Spleen (tissue), 11 donors: ENCODE results near the gene SMIM1. TPM values are rescaled to one million over a fixed set of nuclear protein-coding genes. Genes with fewer than 3 reads are reported as not detected.
"Not testable (repeated sequence)": the region's sequence is repeated elsewhere in the genome, so short reads cannot be mapped to it uniquely, and the experiment has no call there.

Experiments used
- DNase-seq: peaks from one replicate; pipeline ENCODE4 v3.0.0-alpha.2; 2020
- H3K27ac ChIP-seq, 8 donors: fragments of 200-600 bp; sonication (generic) in 7 of 8; 1 replicate in 4 of 8; 2 replicates in 4 of 8; pipeline versions ENCODE4 v1.5.0 to v1.8.0; 2016 to 2021; ENCODE audit warnings: inconsistent platforms in 4 of 8, mild to moderate bottlenecking in 4 of 8, moderate library complexity in 1 of 8
- H3K27me3 ChIP-seq, 7 donors: fragments of 200-600 bp; sonication (generic) in 6 of 7; replicated peaks in 1 of 7; 1 replicate in 4 of 7; 2 replicates in 3 of 7; pipeline versions ENCODE4 v1.5.0 to v1.8.0; 2016 to 2021; ENCODE audit warnings: inconsistent platforms in 3 of 7, mild to moderate bottlenecking in 1 of 7
- H3K36me3 ChIP-seq, 6 donors: fragments of 200-600 bp; sonication (generic) in 5 of 6; 1 replicate in 4 of 6; 2 replicates in 2 of 6; pipeline versions ENCODE4 v1.5.0 to v1.8.0; 2016 to 2021; ENCODE audit warnings: inconsistent platforms in 2 of 6
- H3K4me1 ChIP-seq, 6 donors: fragments of 200-600 bp; sonication (generic) in 5 of 6; 1 replicate in 3 of 6; 2 replicates in 3 of 6; pipeline versions ENCODE4 v1.5.0 to v1.8.0; 2016 to 2021; ENCODE audit warnings: inconsistent platforms in 3 of 6
- H3K4me3 ChIP-seq, 8 donors: fragments of 200-600 bp; sonication (generic) in 7 of 8; 1 replicate in 4 of 8; 2 replicates in 4 of 8; pipeline versions ENCODE4 v1.5.0 to v1.8.0; 2016 to 2021; ENCODE audit warnings: inconsistent platforms in 4 of 8, mild to moderate bottlenecking in 4 of 8, moderate library complexity in 2 of 8
- H3K9me3 ChIP-seq, 8 donors: fragments of 200-600 bp; sonication (generic) in 7 of 8; 1 replicate in 4 of 8; 2 replicates in 4 of 8; pipeline versions ENCODE4 v1.5.0 to v1.8.0; 2016 to 2021; ENCODE audit warnings: inconsistent platforms in 4 of 8
- CTCF ChIP-seq, 11 experiments: fragments of 200-600 bp in 7 of 11; fragments of 450-650 bp in 4 of 11; sonication (generic) in 4 of 11; IDR thresholded peaks in 8 of 11; conservative IDR thresholded peaks in 3 of 11; 1 replicate in 7 of 11; 2 replicates in 4 of 11; pipeline versions ENCODE4 v1.4.0 to v1.8.0; 2016 to 2021; ENCODE audit warnings: antibody characterized with exemption in 11 of 11, inconsistent platforms in 4 of 11, mild to moderate bottlenecking in 1 of 11
- POLR2A ChIP-seq, 3 donors: fragments of 450-650 bp; IDR thresholded peaks; one replicate each; pipeline ENCODE4 v1.5.1; 2017; ENCODE audit warnings: antibody characterized with exemption in 3 of 3, mild to moderate bottlenecking in 1 of 3
- POLR2AphosphoS5 ChIP-seq, 3 donors: sonication (generic); formaldehyde crosslinking; IDR thresholded peaks; one replicate each; pipeline ENCODE4 v1.5.1; 2017; ENCODE audit warnings: antibody characterized with exemption in 3 of 3
- WGBS, 5 donors: extraction: QIAGEN DNeasy Blood & Tissue Kit in 3 of 5; methylation state at CpG; one replicate each; pipeline versions ENCODE4 v1.1.5 to v1.1.7; 2013 to 2018; 5-methylcytosine and 5-hydroxymethylcytosine counted together
- intact Hi-C: fragments of 100-400 bp; cut with DNase I; formaldehyde crosslinking; loops from one replicate; pipeline ENCODE4 v1.15.0; 2023; ENCODE audit warnings: low total_unique reads
- polyA plus RNA-seq, 3 donors: library from polyadenylated mRNA; stranded (reverse); fragments of 200-250 nt; gene quantifications; one replicate each; pipeline ENCODE4 v1.2.1, GENCODE V29; 2013
- total RNA-seq, 7 donors: library from RNA; depleted of rRNA in 3 of 7; stranded (reverse); fragments of >200 nt in 3 of 7; fragmentation: NEBNext Ultra II Directional in 4 of 7; extraction: Animal tissue kit (Norgen Biotek cat#: 25700) in 4 of 7; gene quantifications; one replicate each; pipeline versions ENCODE4 v1.1.0 to v1.2.1, GENCODE V29; 2016 to 2021
- donor health status: healthy with polysubstance abuse.
- donor health status: DM: no; HTN: no; CAD: no; lungs with moderate emphysema.
- donor health status: DM: no; HTN: no; CAD: no.
- donor health status: Bipolar disorder and iron deficiency.
- donor health status: healthy.
- donor health status: DM: no; HTN: no; CAD: no.
- donor health status: DM: yes; HTN: yes; CAD: no.

Gene SMIM1
- total and polyA plus RNA-seq, 10 donors, result 2.0 to 12.7 (median 4.6) TPM; not detected in 1

- WGBS, 5 donors, result 2 to 13% (median 6%) methylated on average over 25 to 60 of the region's 60 CpGs
- peaks cover 0 to 22% (median 2%) of the 10 kb centered on the region in 6 donors for H3K36me3 ChIP-seq
- TF ChIP-seq POLR2A (IDR thresholded peaks at IDR 0.05) (peak in 1 of 3 donors; percentile 49), CTCF (IDR thresholded peaks at IDR 0.05 in 8 of 11, conservative IDR thresholded peaks at IDR 0.05 in 3 of 11) (peak in 6 of 11 experiments; percentile 11 to 51 (median 46)), POLR2AphosphoS5 (IDR thresholded peaks at IDR 0.05) (peak; percentile 94 to 96 (median 95))
- peak; percentile 100 for DNase-seq
- H3K4me1 ChIP-seq, result peaks cover 27 to 58% (median 43%) of the 10 kb centered on the region in 6 donors
- H3K27ac ChIP-seq, result peak within 1 kb of the TSS in 7 of 8 donors; percentile 53 to 85 (median 73)
- H3K9me3 ChIP-seq, result no peaks in the 10 kb centered on the region
- peaks cover 0 to 11% (median 0%) of the 10 kb centered on the region in 7 donors for H3K27me3 ChIP-seq
- H3K4me3 ChIP-seq, result peak within 1 kb of the TSS; percentile 63 to 100 (median 99)
- intact Hi-C loops, result no loop called here
These were observed 23.9 kb downstream of the SMIM1 start, which contains the start of gene LRRC47 for GRCh38 chr1:3796215-3797061. Gene LRRC47 (minus strand): TSS chr1:3796498. CDS start chr1:3796476, 22 bp downstream.

GRCh38 chr1:3799976-3800685 is 27.6 kb downstream of the SMIM1 start:
- no peaks in the 10 kb centered on the region for H3K9me3 ChIP-seq
- peaks cover 0 to 21% (median 5%) of the 10 kb centered on the region in 7 donors for H3K27me3 ChIP-seq
- TF ChIP-seq POLR2A (IDR thresholded peaks at IDR 0.05) (no peak), CTCF (IDR thresholded peaks at IDR 0.05 in 8 of 11, conservative IDR thresholded peaks at IDR 0.05 in 3 of 11) (no peak), POLR2AphosphoS5 (IDR thresholded peaks at IDR 0.05) (no peak)
- H3K4me1 ChIP-seq, result peaks cover 6 to 21% (median 16%) of the 10 kb centered on the region in 6 donors
- no peak overlapping the region for H3K4me3 ChIP-seq
- no peak overlapping the region for H3K27ac ChIP-seq
- WGBS, 5 donors, result 81 to 92% (median 88%) methylated on average over 5 to 11 of the region's 11 CpGs
- intact Hi-C loops, result no loop called here
- peak; percentile 51 for DNase-seq
- H3K36me3 ChIP-seq, result no peaks in the 10 kb centered on the region

- H3K4me3 ChIP-seq, H3K9me3 ChIP-seq, H3K36me3 ChIP-seq, H3K27ac ChIP-seq, DNase-seq, intact Hi-C loops: not testable (repeated sequence)
- 62 to 82% (median 70%) methylated on average over 3 of the region's 3 CpGs for WGBS, 5 donors
- Histone ChIP-seq H3K27me3 (peaks cover 0 to 21% (median 5%) of the 10 kb centered on the region in 7 donors), H3K4me1 (peaks cover 0 to 15% (median 9%) of the 10 kb centered on the region in 6 donors)
These were observed 28.2 kb downstream of the SMIM1 start for GRCh38 chr1:3800795-3801194.

- 72 to 80% (median 75%) methylated on average over 19 of the region's 19 CpGs for WGBS, 5 donors
- intact Hi-C loops, result no loop called here
These were observed 31.5 kb downstream of the SMIM1 start for GRCh38 chr1:3803905-3804626.

GRCh38 chr1:3804627-3804944 is 32.0 kb downstream of the SMIM1 start:
- intact Hi-C loops, DNase-seq, H3K4me1 ChIP-seq, H3K9me3 ChIP-seq, H3K4me3 ChIP-seq, H3K36me3 ChIP-seq, H3K27ac ChIP-seq: not testable (repeated sequence)
- H3K27me3 ChIP-seq, result peaks cover 0 to 21% (median 5%) of the 10 kb centered on the region in 7 donors
- 51 to 71% (median 64%) methylated on average over 7 of the region's 7 CpGs for WGBS, 5 donors

More at GRCh38 chr1:3803905-3804626, 31.5 kb downstream of the SMIM1 start:
- H3K27me3 ChIP-seq, result peaks cover 0 to 21% (median 5%) of the 10 kb centered on the region in 7 donors
- H3K4me1 ChIP-seq, result peaks cover 0 to 4% (median 0%) of the 10 kb centered on the region in 6 donors
- H3K9me3 ChIP-seq, result peaks cover 0 to 9% (median 0%) of the 10 kb centered on the region in 8 donors
- no peak overlapping the region for H3K4me3 ChIP-seq
- H3K27ac ChIP-seq, result no peak overlapping the region
- TF ChIP-seq POLR2AphosphoS5 (IDR thresholded peaks at IDR 0.05) (no peak), POLR2A (IDR thresholded peaks at IDR 0.05) (no peak), CTCF (IDR thresholded peaks at IDR 0.05 in 8 of 11, conservative IDR thresholded peaks at IDR 0.05 in 3 of 11) (no peak)
- H3K36me3 ChIP-seq, result no peaks in the 10 kb centered on the region
- no peak for DNase-seq
